Keratinocyte (primary cell): ENCODE results near the gene NRP1.

Source experiments
- EZH2 ChIP-seq: IDR thresholded peaks from one replicate; pipeline ENCODE4 v1.6.1; 2012; ENCODE audit warnings: inconsistent platforms, mild to moderate bottlenecking, low read length, moderate library complexity
- TF ChIP-seq, protein P1 (sequence below), 3 experiments: IDR thresholded peaks in 1 of 3; conservative IDR thresholded peaks in 1 of 3; optimal IDR thresholded peaks in 1 of 3; 2 replicates in 2 of 3; 3 replicates in 1 of 3; pipeline versions ENCODE3 to v1.5.1; 2011; ENCODE audit warnings: low read length in 3 of 3, mild to moderate bottlenecking in 3 of 3, moderate library complexity in 2 of 3, control low read depth in 1 of 3, inconsistent platforms in 1 of 3; ENCODE audit not compliant: insufficient read depth in 2 of 3; ENCODE audit errors: extremely low read depth in 1 of 3

DNA sequence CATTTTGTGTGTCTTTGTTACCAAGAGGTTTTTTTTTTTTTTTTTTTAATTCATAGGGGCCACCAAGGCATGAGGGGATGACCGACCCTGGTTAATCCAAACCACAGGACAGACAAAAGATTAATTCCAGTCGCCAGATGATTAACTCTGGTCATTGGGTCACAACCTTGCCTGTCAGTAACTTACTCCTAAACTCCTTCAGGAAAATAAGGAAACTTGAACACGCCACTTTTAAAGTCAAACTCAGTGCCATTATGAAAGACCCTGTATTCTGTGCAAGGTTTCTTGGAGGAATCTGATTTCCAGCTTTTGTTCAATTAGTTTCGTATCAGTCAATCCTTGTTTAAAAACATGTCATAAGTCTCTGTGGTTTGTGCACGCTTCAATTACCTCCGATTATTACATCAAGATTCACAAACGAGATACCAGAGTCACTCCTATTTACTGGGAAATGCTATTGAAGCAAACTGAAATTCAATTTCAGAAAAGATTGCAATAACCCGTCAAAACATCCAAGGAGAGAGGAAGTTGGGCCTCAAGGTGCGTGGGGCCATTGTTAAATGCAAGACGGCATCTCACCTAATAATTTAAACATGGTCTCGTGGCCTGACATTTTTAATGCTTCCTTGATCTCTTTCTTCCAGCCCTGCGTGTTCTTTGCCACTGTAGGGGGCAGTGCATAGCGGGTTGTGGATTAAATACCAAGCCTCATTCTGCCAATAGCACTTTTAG is 44.0 kb downstream of the NRP1 start:
- TF ChIP-seq, protein P1, sequence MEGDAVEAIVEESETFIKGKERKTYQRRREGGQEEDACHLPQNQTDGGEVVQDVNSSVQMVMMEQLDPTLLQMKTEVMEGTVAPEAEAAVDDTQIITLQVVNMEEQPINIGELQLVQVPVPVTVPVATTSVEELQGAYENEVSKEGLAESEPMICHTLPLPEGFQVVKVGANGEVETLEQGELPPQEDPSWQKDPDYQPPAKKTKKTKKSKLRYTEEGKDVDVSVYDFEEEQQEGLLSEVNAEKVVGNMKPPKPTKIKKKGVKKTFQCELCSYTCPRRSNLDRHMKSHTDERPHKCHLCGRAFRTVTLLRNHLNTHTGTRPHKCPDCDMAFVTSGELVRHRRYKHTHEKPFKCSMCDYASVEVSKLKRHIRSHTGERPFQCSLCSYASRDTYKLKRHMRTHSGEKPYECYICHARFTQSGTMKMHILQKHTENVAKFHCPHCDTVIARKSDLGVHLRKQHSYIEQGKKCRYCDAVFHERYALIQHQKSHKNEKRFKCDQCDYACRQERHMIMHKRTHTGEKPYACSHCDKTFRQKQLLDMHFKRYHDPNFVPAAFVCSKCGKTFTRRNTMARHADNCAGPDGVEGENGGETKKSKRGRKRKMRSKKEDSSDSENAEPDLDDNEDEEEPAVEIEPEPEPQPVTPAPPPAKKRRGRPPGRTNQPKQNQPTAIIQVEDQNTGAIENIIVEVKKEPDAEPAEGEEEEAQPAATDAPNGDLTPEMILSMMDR (optimal IDR thresholded peaks at IDR 0.05 in 1 of 3, IDR thresholded peaks at IDR 0.05 in 1 of 3, conservative IDR thresholded peaks at IDR 0.05 in 1 of 3; ENCODE audit: extremely low read depth in 1 of 3, insufficient read depth in 2 of 3, low read length in 3 of 3), result no peak
- TF ChIP-seq EZH2, result no peak
